NCI-H1930 (cell line): ENCODE results near the gene HMX2.

Experiments used
- DNase-seq, 2 experiments: peaks; one replicate each; lab custom pipeline; 2025; lab: John Stamatoyannopoulos, UW

HMX2 gene

DNA sequence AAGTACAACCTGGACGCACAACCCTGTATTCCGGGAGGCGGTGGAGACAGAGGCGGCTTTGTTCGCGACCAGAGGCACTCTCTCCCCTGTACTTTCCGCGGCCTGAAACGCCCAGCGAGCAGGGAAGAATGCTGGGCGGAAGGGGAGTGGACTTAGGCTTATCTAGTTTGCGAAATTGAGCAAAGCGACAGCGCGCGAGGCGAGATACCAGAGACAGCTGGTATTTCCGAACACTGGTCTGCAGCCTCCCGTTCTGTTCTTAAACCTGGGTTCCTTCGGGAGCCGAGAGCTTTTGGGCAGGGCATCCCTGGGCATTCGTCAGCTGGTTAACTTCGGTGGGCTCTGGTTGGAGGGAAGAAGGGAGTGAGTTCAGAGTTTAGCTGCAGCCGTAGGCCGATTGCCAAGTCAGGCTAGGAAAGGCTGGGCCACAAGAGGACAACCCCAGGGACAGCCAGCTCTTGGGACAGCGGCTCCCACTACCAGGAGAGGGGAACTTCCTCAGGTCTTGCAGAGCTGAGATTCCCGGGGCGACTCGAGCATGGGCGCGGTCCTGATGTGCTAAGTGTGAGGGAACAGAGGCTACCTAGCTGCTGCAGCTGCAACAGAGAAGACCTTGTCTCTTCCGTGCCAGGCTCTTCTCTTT lies 8.3 kb upstream of the HMX2 start:
- no peak for DNase-seq

DNA sequence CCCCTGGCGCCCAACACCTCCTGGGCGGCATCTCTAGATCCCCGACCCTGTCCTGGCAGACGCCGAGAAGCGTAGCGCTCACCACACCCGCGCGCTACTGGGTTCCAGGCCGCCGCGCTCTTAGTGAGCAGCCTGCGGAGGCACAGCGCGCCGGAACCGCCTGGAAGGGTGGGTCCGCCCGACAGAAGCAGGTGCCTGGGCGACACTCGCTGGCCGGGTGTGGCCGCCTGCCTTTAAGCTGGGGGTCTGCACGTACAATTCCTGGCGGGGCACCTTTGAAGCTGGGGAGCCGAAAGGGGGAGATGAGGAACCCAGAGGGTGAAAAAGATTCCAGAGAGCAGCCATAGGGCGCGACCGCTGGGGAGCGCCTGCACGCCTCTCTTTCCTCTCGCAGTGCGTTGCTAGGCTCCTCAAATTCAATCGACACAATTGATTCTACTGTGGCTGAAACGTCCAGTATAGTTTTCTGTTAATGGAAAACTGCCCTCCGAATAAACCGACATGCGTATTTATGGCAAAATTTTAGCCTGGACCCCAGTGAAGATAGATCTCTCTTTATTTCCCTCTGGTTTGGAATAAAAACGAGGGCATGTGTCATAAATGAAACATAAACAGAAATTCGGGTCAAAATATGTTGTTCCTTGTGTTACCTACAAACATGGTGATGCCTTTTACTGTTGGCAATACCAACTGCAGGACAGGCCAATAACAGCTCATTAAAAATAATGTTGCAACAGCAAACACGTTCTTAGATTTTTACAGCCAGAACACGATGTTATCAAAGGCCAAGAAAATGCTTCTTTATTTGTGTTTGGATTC lies 7.6 kb upstream of the HMX2 start:
- no peak for DNase-seq

DNA sequence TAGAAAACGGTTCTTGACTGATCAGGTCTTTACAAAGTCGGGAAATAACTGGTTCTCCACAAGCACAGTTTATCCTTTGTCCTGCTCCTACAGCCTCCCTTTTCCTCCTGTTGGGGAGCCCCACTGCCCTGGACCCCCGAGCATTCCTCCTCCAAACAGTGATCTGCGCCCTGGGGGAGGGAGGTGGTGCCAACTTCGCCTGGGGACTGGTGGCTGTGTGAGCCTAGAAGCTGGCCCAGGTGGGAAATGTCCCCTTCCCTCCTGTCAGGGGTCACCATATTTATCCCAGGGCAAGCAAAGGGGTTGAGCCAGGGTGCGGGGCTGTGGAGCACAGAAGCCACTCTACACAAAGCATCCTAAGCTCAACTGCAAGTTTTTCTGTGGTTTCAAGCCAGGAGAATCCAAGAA lies 6.9 kb upstream of the HMX2 start:
- no peak for DNase-seq

DNA sequence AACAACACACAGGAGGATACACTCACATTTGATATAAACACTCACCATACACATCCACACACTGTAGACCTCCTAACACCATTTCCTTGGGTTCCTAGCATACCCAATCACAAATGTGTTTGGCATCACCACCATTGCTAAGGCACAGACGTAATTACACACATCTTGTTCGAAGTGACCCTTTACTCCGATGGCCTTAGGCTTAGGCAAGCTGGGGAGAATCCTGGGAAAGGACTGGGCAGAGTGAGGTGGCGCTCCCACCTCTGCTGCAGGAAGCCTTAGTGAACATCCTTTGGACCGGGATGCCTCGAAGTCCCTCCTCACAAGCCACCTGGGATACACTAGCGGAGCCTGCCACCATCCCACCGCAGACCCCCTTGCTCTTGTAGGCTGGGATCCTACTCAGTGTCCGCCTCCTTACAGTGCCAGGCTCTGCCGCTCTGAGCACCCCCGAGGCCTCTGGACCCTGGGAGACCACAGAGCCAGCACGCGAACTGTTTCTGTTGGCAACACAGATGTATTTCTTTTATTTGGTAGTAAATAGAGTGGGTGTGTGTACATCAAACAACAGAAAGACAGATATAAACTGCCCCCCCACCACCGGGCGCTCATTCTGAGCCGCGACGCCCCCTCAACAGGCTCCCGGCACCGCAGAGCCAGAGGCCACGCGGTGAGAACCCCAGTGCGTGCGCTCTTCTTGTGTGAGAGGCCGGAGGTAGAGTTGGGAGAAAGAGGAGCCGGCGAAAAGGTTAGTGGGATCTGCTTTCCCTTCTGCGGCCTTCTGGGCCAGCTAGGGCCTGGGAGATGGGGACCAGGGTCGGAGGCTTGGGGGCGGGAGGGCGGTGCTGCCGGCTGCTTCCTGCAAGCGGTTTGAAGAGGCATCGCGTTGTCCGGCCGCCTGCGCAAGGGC lies 5.9 kb upstream of the HMX2 start:
- DNase-seq = no peak

DNA sequence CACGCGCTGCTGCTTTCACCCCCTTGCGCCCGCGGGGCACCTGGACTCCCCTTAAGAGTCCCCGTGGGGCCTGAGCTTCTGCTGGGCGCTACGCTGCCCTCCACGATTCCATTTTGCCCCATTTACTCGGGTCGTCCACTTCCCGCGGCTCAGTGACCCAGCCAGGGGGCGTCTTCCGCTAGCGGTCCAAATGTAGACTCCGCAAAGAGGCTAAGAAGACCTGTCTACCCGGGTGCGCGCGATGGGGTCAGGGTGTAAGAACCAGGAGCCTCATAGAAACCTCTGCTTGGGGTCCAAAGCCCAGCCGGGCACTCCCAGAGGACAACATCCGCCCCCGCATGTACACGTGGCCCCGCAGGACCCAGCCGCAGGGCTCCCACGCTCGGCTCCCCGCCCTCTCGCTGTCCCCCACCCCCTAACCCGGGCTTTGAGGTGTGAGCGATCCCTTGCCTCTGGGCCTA lies 5.2 kb upstream of the HMX2 start:
- DNase-seq = no peak

DNA sequence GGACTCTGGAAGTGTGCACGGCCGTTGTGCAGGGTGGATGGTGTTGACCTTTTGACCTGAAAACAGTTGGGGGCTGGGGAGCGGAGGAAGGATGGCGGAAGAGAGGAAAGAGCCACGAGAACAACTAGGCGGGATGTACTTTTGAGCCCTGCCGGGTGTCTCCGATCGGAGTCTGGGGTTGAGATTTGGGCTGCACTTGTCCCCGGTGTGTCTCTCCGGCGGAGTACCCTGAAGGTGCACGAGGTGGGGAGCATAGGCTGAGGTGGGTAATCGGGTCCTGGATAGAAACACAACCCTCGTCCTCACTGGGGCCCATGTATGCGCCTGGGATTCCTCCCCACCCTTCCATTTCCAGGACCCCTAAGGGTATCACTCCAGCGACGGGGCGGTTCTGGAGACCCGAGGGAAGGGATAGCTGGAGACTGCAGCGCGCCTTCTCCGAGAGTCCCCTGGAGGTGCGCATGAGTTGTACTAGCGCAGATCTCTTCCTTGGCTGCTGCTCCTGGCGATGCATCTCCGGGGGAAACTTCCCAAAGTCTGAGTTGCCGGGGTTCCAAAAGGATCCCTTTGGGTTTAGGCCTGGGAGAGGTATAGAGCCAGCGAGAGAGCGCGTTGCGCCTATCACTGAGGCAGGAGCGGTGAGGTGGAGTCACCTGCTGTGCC lies 4.6 kb upstream of the HMX2 start:
- DNase-seq = no peak

DNA sequence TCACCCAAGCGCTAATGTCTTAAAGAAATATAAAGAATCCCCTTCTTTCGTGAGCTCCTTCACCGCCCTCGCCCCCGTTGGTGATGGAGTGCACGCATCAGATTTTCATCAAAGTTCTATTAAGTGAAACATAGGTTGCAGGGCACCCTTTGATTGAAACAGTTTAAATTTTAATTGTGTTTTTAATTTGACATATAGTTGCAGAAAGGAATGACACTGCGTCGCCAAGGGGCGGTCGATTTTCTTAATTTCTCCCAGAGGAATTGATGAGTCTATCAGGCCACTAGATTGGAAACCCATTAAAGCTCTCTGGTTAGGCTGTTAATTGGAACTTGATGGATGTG lies 4.1 kb upstream of the HMX2 start:
- DNase-seq = no peak

DNA sequence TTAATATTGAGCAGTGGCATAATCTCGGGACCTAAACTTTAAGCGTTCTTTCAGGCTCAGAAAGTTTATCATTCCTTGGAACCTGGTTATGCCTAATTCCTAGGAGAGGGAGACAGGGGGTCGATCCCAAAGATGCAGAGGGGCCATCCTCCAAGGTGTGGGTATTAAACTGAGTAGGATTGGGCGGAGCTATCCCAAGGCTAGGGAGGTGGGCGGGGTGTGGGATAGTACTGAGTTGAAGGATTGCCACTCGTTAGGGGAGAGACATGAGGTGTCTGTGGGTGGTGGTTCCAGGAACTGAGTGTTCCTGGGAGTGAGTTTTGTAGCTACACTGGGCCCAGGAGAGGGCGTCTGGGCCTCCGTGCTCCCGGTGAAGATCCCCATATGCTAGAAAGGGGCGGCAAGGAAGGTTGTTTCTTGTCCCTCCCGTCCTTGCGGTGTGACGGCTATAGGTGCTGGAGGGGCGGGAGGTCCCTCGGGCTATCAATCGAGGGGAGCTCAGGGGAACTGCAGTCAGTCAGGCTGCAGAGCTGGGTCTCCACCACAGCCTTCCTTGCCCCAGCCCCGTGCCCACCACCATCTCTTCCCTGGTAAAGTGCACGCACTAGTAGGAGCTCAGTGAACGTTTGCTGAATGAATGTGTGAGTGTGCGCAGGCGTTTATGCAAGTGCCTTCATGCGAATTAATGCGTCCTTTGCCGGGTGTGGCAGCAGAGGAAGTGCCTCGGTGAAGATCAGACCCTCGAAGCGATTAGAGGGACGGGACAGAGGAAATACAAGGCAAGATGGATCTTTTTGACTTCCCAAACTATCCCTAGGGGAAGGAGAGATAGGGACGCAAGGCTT lies 3.0 kb upstream of the HMX2 start:
- no peak for DNase-seq

DNA sequence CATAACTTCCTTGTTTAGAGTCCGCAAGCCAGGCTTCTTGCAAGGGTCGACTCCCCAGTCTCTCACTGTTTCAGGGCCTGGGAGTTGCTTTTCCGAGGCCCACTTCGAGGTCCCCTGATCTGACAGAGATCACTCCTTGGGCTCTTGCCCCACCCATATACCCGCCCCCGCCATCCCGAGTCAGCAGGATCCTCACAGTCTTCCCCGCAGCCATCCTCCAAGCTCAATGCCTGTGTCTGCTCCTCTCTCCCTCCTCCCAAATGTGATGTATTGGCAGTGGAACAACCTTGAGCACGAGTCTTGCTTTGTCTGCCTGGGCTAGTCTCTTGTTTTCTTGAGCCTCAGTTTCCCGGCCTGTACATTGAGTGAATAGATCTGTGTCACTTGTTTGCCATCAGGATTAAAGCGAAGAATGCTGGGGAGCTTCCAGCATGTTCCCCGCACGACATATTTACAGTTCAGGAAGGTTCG lies 2.4 kb upstream of the HMX2 start:
- DNase-seq = no peak

DNA sequence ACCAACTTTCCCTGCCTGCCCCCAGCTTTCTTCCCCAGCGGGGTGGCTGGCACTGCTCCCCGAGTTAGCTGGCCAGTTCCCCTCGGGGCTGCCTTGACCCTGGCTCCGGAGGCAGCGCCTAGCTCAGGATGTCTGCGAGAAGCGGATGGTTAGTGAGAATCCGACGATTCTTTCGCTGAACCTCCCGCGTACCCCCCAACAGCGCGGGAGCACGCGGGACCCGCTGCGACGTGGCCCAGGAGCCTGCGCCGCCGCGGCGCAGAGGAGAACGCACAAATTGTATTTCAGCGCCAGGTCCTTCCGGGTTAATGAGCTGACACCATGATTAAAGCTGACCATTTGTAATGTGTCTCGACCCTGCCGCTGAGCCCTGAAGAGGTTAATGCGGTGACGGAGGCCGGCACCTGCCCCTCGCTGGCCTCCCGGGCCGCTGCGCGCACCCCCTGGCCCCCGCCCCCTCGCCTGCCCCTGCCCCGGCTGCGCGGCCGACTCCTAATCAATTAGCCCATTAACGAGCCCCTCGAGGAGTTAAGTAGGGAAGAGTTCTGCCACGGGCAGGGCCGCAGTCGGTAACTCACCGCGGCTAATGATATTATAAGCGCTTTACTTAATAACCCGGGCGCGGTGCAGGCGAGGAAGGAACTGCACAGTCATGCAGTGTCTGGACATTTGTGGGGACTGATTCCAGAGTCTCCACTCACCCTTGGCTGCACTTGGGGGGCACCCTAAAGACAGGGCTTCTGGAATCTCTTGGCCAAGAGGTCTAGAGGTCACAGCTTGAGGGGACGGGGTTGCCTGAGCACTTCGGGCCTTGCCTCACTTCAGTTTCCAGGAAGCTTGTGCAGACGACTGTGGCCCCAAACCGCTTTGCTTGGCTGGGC lies 1.7 kb upstream of the HMX2 start:
- DNase-seq = no peak

DNA sequence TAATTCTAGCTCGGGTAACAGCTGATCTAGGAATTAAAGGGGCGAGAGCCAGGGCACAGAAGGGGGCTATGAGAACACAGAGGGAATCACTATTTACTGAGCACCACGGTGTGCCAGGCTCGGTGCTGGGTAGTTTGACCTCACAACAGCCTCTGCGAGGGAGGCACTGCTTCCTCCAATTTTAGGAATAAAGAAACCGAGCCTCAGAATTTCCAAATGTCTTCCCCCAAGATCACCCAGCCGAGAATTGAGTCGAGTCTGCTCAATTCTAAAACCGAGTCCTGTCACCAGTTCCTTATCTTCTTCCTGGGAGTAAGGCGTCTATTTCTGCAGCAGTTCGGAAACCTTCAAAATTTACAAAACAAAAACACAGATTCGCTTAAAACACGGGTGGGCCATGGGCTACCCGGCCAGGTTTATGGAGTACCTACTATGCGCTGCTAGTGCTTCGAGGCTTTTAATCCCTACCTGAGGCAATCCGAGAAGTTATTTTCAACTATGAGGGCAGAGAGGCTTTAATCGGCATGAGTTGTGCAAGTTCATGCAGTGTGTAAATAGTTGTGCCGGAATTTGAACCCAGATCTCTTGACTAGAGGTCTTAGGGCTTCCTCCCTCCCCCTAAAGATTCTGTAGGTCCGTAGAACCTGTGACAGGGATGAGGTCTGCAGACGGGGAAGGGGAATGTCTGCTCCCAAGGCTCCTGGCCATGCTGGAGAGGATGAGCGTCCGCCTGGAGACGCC lies 872 bp upstream of the HMX2 start:
- DNase-seq = no peak

DNA sequence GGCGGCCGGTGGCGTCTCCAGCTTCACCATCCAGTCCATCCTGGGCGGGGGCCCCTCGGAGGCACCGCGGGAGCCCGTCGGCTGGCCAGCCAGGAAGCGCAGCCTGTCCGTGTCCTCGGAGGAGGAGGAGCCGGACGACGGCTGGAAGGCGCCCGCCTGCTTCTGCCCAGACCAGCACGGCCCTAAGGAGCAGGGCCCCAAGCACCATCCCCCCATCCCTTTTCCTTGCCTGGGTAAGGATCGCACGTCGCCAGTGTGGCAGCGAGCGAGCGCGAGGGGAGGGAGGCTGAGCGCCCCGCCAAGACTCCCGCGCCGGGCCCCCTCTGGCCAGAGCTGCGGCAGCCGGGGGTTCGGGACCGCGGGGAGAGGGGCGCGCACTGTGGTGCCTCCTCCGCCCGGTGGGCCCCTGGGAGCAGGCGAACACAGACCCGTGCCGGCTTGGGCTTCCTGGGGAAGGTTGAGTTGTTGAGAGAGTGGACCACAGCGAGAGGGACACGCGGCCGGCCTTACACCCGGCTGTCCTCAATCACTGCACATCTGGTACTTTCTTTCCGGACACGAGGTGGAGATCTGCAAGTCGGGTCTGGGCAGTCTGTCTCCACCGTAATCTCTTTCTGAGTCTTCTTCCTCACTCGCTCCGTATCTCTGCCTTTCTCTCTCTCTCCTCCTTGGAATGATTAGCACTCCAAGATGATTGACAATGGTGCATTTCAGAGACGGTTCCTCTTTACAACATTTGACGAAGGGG lies 652 bp downstream of the HMX2 start:
- DNase-seq = no peak

DNA sequence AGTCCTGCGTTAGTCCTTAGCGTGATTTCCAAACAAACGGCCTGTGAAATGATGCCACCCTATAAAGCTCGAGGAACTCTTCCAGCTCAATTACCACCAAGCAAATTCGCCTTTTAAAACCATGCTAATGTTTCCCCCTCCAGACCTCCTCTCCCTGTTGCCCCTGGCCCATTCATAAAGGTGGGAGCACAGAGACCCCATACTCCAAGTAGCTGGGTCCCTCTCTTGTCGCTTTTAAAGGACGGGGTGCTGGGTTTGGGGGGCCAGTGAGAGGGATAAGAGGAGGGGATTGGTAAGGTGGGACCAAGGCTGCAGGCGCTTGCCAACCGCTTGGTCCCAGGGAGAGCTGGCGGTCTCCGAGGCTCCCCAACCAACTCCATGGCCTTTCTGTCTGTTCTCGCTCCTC lies 1.2 kb downstream of the HMX2 start:
- no peak for DNase-seq

DNA sequence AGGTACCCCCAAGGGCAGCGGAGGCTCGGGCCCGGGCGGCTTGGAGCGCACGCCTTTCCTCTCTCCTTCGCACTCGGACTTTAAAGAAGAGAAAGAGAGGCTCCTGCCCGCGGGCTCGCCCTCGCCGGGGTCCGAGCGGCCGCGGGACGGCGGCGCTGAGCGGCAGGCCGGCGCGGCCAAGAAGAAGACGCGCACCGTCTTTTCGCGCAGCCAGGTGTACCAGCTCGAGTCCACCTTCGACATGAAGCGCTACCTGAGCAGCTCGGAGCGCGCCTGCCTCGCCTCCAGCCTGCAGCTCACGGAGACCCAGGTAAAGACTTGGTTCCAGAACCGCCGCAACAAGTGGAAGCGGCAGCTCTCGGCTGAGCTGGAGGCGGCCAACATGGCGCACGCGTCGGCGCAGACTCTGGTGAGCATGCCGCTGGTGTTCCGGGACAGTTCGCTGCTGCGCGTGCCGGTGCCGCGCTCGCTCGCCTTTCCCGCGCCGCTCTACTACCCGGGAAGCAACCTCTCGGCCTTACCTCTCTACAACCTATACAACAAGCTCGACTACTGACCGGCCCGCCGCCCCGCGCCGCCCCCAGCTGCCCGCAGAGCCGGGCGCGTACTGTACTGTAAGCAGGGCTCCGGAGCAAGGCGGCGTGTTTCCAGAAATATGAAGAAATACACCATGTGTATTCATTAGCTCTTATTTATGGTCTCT lies 1.8 kb downstream of the HMX2 start:
- DNase-seq = no peak

DNA sequence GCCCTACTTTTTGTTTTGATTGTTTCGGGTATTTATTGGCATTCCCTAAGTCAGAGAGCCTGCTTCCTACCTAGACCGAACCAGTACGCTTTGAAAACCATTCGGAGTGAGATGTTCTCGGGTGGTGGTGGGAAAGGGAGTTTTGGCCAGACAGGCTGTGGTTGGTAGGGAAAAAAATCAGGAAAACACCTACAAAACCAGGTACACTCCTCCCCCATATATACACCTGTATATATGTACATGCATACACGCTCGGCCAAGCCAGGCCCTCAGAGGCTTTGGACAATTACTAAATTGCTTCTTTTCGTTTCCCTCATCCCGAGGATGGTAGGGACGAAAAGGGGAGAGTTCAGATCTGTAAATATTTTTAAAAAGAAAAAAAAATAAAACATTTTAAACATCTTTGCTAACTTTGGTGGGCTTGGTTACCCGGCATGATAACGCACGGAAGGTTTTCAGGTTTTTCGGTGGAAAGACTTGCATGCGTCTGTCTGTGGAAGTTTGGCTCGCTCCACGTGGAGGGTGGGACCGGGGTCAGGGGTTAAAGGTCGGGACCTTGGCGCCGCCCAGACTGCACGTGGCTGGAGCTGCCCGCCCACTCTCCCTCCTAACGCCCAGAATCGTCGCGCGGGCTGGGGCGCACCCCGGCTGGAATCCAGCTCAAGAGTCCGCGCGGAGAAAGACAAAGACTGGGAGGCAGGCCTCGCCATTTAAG lies 2.5 kb downstream of the HMX2 start:
- DNase-seq = no peak

DNA sequence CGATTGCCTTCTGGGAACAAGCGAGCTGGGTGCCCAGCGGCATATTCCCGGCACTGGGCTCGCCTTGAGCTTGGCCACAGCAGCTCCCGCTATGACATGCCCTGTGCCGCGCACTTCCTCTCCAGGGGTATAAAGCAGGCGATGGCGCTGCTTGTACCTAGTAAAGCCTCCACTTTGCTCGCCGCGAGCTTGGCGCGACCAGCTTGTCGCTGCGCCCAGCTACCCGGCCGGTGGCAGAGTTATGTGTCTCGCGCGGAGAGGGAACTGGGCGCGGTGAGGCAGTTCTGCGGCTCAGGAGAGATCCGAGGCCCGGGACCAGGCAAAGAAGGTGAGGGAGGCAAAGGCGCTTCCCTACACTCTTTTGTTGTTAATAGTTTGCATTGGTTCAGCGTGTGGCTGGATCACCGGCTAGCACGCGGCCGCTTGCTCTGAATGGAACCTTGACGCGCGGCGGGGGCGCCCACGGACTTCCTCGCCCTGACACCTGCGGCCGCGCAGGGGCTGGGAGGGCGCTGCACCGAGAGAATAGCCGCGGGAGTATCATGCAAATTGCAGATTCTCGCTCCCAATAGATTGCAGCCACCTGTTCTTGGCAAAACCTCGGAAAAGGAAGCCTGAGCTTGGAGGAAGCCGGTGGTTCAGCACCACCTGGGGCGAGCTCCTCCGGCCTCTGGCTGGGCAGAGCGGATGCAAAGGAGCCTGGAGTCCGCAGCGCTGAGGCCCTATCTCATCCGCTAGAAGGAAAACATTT lies 3.2 kb downstream of the HMX2 start:
- DNase-seq = no peak

DNA sequence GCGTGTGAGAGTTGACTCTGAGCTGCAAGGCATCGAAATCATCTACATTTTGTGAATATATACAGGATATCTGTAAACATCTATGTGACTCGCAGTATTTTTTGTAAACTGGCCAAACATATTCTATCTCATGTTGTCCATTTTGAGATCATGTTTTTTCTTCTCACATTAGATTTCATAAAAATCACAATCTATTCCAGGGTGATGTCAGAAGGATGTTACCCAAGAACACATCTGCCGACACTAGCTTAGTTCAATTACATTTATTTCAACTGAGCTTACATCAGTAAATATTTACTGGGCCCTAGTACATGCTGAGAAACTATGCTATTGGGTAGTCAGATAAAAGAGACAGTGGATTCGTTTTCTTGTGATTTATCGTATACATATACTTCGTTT lies 3.8 kb downstream of the HMX2 start:
- DNase-seq = peak in 1 of 2 experiments; percentile 22
